Superior temporal gyrus (tissue), 1 donor: ENCODE data around the gene RBMS3.
"Not testable (repeated sequence)": the region's sequence is repeated elsewhere in the genome, so short reads cannot be mapped to it uniquely, and the experiment has no call there.

Source experiments
- DNase-seq: peaks from one replicate; pipeline ENCODE4 v3.0.0-alpha.2; 2016; ENCODE audit errors: extremely low spot score

The RBMS3 gene

DNA sequence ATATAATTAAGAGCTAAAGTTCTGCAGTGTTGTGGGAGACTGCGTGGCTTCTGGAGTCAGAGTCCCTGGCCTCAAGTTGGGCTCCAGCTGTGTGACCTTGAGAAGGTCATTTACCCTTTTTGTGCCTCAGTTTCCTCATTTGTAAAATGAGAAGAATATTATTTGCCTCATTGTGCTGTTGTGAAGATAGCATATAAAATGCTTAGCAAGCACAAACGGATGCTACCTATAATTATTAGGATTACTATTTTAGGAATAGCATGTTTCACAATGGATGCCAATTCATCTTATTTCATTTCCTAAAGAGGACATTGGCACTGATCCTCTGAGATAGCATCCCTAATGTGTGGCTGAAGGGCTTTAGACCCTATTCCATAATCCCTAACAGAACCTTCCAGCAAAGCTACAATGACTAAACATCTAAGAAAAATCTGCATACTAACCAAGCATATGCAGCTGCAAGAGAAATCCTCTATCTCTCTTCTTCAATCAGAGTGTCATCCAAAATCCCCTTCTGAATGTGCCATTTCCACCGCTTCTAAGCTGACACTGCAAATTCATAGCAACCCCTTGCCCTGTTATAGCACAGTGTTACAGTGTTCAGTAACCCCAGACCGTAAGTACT is 148.3 kb downstream of the RBMS3 start:
- no peak for DNase-seq

DNA sequence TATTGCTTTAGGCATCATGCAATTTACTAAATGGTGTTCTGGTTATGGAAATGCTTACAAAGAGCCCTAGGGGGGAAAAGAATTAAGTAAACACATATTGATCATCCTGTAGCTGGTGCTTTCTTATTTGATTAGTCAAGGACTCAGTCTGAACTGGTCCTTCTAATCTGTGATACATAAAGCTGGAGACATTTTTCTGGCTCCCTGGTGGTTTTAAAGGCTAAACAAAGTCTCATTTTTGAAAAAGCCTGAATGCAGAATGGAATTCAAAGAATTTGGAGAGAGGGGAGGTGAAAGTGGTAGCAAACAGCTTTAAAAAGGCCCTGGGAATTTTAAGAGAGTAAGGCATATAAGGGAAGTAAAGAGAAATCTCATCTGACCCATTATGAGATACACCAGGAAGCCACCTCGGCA is 149.7 kb downstream of the RBMS3 start:
- DNase-seq = no peak

DNA sequence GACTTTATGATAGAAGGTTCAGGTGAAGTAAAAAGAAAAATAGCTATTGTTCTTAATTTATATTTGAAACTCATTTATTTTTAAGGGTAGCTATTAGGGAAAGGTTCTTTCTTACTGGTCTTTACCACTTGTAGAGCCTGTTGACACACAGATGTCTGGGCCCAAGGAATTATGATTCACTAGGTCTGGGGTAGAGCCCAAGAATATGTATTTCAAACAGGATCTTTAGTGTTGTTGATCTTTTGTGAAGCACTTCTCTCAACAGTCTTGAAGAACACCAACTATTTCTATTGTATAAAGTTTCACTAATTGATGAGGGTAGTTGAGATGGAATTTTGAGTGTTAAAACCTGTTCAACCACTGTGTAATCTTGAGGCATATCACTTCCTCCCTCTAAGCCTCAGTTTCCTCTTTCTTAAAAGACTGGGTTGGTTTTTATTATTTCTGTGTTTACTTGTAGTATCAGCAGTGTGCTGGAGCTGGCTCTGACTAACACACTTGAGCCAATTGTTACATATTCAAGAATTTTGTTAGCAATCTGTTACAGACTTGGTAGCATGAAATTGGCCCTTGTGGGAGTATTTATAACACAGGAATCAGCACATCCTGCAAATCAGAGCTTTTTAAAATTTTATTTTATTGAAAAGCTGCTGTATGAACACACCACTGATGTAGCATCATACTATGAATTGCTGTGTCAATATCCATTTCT is 155.9 kb downstream of the RBMS3 start:
- DNase-seq = no peak

DNA sequence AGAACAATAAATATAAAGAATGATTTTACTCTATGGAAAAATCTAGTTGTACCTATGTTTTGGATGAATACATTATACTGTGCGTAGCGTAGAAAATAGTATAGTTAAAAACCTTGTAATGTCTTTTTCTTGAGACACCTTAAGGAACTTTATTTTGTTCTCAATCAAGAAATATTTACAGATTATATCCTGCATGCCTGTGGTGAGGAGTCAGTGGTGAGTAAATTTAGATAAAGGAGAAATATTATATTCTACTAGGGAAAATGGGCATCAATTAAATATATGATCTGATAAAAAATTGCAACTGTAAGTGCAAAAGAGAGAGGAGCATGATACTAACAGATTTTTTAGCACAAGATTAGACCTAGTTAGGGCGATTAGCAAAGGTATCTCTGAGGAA is 157.7 kb downstream of the RBMS3 start:
- DNase-seq = no peak

DNA sequence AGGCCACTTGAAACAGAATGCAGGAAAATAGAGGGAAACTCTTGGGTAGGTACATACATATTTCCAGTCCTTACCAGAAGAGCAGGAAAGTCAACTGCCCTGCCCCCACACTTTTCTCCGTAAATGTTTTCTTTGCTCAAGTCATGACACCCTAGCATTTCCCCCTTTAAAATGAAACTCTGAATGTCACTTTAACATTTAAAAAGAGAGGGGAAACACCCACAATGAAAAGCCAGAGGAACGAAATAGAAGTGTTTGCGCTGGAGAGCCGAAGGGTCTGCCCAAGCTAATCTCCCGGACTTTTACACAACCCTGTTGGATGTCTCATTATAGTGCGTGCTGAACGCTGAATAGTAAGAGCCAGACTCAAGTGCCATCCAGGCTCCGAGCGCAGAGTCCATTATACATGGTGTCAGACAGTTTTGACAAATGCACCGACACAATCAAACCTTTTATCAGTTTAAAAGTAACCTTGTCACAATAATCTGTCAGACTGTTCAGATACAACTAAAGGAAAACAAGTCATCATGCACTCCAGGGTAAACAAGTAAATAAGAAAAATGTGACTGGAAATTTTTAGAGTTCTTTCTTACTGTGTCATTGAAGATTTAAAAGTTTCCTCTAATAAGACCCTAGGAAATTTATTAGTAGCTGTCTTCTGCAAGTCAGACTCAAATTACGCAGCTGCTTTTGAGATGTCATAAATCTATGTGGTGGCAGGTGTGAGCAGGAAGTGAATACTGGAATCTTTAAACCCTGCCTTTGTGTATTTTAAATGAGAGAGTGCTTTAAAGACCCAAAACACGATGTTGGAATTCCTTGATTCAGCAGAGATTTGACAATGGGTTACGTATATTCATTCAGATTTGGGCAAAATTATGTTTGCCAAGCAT is 159.8 kb downstream of the RBMS3 start:
- DNase-seq = no peak

DNA sequence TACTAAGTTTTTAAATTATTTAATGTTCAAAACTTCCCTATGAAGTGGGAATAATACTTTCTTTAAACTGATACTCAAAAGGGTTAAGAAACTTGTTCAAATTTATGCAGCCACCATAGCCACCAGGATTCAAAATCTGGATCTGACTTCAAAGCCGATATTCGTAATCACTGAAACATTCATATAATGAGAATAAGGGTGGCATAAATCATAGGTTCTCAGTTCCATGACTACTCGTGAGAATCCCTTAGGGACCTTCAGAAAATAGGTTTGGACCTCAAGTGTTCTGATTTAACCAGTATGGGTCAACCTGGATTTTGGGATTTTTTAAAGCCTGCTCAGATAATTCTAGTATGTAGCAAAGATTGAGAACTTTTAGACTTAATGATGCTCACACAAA is 160.6 kb downstream of the RBMS3 start:
- DNase-seq = no peak

DNA sequence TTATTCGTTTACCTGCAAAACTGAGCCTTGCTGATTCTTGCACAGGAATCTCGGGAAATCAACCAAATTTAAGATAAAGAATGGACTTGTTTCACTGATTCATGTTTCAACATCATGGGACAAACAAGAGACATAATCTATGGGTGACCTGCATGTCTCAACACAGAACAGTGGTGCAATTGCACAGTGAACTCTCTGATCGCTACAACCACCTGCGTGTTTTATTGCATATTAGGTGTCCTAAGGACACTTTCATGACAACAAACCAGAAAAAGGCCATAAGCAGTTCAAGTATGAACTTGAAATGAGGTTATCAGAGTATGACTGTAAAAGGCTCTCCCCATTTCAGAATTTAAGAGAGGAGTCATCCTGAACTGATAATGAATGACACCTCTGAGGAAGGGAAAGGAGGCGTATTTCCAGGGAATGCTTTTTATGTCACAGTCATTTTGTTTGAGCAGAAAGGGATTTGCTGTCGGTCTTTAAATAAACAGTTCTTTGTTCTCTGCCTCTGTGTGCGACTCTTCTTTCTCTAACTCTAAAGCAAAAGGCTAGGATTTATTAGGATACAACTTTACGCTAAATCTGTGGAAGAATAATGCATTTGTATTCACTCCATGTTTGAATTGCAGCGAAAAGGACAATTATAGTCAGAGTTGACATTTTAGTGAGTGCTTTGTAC is 167.2 kb downstream of the RBMS3 start:
- no peak for DNase-seq

DNA sequence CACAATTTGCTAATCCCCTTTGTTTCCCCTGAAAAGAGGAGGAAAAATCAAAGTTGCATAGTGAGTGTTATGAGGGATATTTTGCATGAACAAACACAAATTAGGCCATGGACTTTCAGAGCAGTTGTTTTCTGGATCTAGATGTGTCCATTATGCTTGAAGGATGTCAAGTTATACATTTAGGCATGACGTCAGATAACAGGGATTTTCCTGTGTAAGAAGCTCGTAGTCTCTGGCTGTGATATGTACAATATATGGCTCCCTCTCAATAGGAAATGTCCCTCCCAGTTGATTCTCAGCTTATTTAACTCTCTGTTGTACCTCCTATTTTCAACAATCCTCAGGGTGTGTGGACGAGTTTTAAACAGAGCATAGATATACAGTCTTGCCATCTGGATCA is 171.0 kb downstream of the RBMS3 start:
- DNase-seq = no peak

DNA sequence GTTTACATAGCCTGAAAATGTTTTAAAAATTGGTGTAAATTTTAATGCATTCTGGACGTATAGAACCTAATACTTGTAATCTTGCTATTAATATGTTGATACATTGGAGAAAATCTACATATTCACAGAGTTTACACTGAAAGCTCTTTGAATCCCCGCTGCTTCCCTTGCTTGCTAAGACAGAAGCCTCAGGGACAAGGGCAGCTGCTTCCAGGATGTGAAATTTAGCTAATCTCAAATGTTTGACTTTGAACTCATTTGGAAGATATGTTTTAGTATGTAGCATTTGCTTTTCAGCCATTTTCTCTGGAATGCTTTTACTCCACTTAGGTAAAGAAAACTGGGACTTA is 172.0 kb downstream of the RBMS3 start:
- DNase-seq = no peak

DNA sequence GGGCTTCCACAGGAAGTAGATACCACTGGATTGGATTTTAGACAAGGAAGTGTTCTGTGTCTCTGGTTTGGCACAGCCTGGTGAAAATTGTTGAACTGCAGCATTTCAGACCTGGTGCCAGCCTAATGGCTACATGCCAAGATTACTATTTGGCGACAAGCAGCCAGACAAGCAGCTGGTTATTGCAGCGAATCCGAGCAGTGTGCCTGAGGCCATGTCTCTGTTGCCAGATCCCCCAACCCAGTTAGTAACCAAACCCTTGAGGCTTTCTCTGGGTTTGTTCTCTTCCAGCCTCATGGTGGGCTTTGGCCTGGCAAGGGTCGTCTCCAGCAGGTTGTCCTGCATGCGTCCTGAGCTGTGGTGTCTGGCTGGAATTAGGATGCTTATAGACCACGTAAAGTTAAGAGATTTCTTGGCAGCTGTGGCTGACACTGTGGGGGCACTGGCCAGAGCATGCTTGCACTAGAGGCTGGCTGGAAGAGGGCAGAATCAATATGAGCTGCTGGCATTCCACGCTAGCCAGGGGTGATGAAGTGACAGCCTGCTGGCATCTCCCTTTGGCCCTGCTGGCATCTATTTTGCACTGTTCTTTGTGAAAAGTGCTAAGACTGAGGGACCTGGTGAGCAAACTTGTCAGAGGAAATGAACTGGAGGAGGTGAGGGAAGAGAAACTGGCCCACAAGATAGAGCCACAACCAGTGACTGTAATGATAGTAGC is 172.6 kb downstream of the RBMS3 start:
- no peak for DNase-seq

DNA sequence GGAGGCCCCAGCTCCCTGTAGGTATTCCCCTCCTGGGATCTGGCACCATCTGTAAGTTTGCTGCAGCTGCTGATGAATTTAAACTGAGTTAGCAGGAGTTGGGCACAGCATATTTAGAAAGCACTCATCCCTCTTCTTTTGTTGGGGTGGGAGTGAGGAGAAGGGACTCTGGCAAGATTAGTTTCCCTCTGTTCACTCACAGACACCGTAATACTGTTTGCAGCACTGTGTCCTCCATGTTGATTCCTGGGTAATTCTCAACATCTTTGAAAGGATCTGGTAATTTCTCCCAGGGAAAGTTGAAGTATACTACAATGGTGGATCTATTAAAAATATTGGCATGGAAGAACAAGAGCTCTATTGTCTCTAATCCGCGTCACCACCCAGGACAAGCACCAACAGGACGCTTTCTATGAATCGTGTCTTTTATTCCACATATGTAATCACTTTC is 173.3 kb downstream of the RBMS3 start:
- peak; percentile 54 for DNase-seq

DNA sequence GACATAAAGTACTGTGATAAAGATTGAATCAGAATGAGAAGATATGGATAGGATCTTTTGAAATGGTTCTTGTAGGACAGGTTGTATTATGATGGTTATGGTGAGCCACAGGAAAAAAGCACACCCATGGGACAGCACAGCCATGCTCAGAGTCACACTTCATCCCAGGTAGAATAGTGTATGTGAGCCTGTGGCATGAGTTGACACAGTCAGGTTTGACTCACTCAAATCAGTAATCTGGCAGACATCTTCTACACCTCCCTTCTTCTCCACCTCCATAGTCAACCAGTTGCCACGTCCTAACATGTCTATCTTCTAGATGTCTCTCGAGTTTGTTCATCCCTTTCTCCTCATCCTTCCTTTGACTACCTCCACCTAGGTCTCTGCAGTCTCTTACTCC is 176.0 kb downstream of the RBMS3 start:
- no peak for DNase-seq

DNA sequence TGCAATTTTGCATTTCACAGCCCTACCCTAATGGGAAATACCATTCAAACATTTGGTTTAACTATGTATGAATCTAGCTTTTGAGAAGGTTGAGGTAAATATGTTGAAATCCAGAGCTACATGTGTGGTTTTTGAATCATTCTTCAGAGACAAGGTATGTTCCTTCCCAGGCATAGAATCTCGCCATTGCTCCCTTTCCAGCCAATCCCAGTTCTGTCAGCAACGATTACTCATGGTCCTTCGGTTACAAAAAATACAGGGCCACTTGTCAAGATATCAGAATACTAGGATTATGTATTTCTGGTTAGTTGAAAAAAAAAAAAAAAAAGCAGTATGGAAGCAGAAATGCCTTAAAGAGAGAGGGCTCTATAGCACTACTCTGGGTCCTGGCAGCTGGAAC is 182.4 kb downstream of the RBMS3 start:
- no peak for DNase-seq

DNA sequence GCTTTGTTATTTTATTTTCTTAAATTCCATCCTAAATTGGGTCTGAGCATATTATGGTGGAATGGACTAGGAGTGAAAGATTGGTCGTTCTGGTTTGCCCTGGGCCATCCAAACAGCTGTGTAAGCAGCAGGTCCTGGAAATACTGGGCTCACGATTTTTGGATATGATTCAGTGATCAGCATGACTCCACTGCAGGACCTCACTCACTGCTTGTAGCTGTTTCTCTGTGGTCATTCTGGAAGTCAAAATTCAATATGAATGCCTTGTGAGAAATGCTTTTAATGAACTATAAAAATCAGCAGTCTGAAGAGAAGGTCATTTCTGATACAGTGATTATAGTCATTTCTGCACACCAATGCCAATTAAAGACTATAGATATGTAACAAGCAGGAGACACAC is 185.0 kb downstream of the RBMS3 start:
- no peak for DNase-seq

DNA sequence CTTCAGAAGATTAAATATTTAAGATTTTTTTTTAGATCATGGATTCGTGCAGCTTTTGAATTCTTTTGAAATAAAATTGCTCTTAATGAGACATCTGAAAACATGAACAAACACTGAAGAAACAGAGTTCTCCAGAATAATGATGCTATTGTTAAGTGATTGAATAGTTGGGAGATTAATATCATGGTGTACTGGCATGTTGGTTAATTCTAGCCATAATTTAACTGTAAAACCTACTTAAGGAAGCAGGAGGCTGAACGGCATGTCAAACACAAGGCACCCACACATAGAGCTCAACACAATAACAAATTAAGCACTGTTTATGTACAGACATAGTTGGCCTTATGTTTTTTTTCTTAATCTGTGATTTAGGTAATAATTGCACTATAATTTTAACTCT is 185.6 kb downstream of the RBMS3 start:
- no peak for DNase-seq

DNA sequence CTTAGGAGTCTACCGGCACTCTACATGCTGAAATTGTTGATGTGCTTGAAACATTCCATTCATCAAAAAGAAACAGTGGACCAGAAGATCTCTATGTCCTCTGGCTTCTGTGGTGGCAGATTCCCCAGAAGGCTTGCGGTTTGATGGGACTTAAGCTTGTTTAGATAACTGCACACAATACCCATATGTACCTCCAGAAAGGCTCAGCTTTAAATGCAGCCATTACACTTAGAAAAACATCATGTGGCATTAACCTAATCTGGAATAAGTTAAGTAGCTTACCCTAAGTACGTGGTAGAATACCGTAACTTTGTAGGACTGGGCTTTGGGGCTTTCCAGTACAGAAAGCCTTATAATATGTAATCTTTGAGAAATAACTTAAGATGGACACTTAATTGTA is 187.3 kb downstream of the RBMS3 start:
- DNase-seq = no peak

DNA sequence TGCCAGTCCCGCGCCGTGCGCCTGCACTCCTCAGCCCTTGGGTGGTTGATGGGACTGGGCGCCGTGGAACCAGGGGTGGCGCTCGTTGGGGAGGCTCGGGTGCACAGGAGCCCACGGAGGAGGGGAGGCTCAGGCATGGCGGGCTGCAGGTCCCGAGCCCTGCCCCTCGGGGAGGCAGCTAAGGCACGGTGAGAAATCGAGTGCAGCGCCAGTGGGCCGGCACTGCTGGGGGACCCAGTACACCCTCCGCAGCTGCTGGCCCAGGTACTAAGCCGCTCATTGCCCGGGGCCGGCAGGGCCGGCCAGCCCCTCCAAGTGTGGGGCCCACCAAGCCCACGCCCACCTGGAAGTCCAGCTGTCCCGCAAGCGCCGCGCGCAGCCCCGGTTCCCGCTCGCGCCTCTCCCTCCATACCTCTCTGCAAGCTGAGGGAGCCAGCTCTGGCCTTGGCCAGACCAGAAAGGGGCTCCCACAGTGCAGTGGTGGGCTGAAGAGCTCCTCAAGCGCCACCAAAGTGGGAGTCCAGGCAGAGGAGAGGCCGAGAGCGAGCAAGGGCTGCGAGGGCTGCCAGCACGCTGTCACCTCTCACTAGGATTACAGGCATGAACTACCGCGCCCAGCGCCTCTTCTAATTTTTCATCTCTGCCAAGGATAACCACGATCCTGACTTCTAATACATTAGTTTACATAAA is 192.8 kb downstream of the RBMS3 start:
- not testable (repeated sequence) for DNase-seq

DNA sequence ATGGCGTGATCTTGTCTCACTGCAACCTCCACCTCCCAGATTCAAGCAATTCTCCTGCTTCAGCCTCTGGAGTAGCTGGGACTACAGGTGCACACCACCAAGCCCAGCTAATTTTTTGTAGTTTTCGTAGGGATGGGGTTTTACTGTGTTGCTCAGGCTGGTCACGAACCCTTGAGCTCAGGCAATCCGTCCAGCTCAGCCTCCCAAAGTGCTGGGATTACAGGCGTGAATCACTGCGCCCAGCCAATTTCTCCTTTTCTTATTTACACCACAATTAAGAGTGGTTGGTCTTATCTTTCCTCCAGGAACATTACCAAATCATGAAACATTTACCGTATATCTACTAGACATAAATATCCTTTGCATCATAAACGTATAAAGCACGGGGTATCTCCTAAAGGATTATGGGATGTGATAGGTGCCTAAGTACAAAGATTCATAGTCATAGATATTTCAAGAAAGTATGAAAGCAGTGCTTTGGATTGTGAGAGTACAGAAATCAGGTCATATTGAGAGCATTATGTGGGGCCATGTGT is 194.5 kb downstream of the RBMS3 start:
- no peak for DNase-seq

DNA sequence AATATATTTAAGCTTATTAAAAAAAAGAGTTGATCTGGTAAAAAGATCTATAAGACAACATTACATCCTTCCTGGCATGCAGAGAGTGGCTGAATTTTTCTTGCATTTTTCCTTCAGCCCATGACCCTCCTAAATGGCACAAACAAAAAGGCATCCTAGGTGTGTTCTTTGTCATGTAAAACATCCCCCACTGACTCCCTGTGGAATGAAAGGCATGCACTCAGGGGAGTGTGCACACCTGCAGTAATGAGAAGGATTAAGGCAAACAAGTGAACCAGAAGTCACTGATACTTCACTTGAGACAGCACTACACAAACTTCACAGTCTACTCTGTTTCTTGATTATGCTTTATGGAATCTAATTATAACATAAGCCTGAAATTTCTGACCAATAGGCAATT is 195.0 kb downstream of the RBMS3 start:
- DNase-seq = no peak

DNA sequence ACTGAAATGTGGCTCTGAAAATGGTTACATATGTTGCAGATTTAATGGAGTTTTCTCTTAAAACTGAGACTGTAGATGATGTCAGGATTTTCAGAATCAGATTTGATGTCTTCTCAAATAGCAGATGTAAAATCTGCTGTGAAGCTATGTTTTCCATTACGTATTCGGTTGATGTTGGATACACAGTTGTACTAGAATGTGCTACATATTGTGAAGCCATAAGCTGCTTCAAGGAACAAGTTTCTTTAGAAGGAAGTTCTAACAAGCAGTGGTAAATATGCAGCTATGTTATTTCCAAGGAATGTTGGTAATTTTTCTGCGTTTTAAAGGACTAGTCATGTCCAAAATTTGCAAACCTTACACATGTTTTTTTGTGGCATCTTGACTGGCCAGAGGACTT is 197.7 kb downstream of the RBMS3 start:
- no peak for DNase-seq

DNA sequence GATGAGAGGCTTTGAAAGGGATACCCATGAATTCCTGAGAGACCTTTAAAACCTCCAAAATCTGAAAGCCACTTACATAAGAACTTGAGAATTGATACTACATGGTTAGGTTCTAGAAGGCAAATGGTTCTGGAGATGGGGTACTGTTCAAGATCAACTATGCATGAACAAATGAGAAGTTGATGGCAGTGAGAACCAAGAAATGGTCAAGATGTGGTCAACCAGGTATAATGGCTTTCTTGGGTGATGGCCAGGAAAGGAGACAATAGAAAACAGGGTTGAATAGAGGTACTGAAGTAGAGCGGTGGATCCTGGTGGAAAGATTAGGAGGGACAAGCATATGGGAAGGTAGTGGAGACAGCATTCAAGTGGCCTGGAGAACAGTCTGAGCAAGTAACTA is 200.4 kb downstream of the RBMS3 start:
- no peak for DNase-seq
